Measurements from ENCODE around the gene ANXA9.

GRCh38 chr1:150971583-150972416 is 10.3 kb upstream of the ANXA9 start:
- TF ChIP-seq ZNF146 (tag by site-specific recombination; IDR thresholded peaks at IDR 0.05) (no peak), ZFP3 (tag by site-specific recombination; IDR thresholded peaks at IDR 0.05; ENCODE audit: low read depth) (no peak), ZNF76 (tag by site-specific recombination; IDR thresholded peaks at IDR 0.05; ENCODE audit: borderline replicate concordance, low read depth) (no peak), HOXD13 (CRISPR knock-in tag; IDR thresholded peaks at IDR 0.05; ENCODE audit: borderline replicate concordance) (no peak), ZFP37 (tag by site-specific recombination; IDR thresholded peaks at IDR 0.05) (no peak), OVOL3 (tag by site-specific recombination; IDR thresholded peaks at IDR 0.05) (no peak), ZNF274 (IDR thresholded peaks at IDR 0.05; ENCODE audit: low read length) (no peak), ZNF274 (tag by site-specific recombination; IDR thresholded peaks at IDR 0.05; ENCODE audit: borderline replicate concordance) (no peak)
- TF ChIP-seq, protein P1, sequence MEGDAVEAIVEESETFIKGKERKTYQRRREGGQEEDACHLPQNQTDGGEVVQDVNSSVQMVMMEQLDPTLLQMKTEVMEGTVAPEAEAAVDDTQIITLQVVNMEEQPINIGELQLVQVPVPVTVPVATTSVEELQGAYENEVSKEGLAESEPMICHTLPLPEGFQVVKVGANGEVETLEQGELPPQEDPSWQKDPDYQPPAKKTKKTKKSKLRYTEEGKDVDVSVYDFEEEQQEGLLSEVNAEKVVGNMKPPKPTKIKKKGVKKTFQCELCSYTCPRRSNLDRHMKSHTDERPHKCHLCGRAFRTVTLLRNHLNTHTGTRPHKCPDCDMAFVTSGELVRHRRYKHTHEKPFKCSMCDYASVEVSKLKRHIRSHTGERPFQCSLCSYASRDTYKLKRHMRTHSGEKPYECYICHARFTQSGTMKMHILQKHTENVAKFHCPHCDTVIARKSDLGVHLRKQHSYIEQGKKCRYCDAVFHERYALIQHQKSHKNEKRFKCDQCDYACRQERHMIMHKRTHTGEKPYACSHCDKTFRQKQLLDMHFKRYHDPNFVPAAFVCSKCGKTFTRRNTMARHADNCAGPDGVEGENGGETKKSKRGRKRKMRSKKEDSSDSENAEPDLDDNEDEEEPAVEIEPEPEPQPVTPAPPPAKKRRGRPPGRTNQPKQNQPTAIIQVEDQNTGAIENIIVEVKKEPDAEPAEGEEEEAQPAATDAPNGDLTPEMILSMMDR (tag by site-specific recombination; IDR thresholded peaks at IDR 0.05) = peak; percentile 72
